T-cell (primary cell): Measurements from ENCODE around the gene CLEC4M. TPM values are rescaled to one million over a fixed set of nuclear protein-coding genes. Genes with fewer than 3 reads are reported as not detected.
A peak's percentile ranks its signal among the peaks of the same experiment; 100 is the strongest.

ENCODE experiments used
- ATAC-seq, 4 experiments: fragments of 200-7000 bp in 3 of 4; fragments of 150-1000 bp in 1 of 4; cut with Tn5 transposase; replicated peaks in 1 of 4; 1 replicate in 3 of 4; 2 replicates in 1 of 4; pipeline ENCODE4 v1.10.0; 2021; ENCODE audit warnings: moderate library complexity in 3 of 4, mild to moderate bottlenecking in 2 of 4, moderate number of reproducible peaks in 1 of 4
- CTCF ChIA-PET, 2 donors: fragments of 300-600 bp; sonication (Branson Sonifier 250); formaldehyde crosslinking; loops; one replicate each; lab custom pipeline; 2022; ENCODE audit warnings: antibody characterized with exemption in 2 of 2; lab: Charles Lee
- POLR2A ChIA-PET, 2 donors: fragments of 300-600 bp; sonication (Branson Sonifier 250); formaldehyde crosslinking; loops; one replicate each; lab custom pipeline; 2022; ENCODE audit warnings: antibody characterized with exemption in 2 of 2; lab: Charles Lee
- DNase-seq, 35 experiments: peaks; one replicate each; pipeline versions ENCODE4 v3.0.0 to v3.0.0-alpha.2; 2013 to 2023
- H3K27ac ChIP-seq: one replicate; pipeline ENCODE4 v1.5.1; 2013; ENCODE audit warnings: low read length
- H3K27me3 ChIP-seq, 2 experiments: replicated peaks in 1 of 2; 1 replicate in 1 of 2; 2 replicates in 1 of 2; pipeline versions ENCODE4 v1.6.1 to v1.7.0; 2013; ENCODE audit warnings: low read length in 1 of 2, mixed read lengths in 1 of 2; ENCODE audit not compliant: control insufficient read depth in 2 of 2, insufficient read depth in 2 of 2; ENCODE audit errors: extremely low read depth in 1 of 2
- H3K36me3 ChIP-seq, 2 donors: 1 replicate in 1 of 2; 2 replicates in 1 of 2; pipeline versions ENCODE4 v1.6.1 to v1.7.0; 2013; ENCODE audit warnings: low read length in 1 of 2; ENCODE audit not compliant: control insufficient read depth in 2 of 2, insufficient read depth in 1 of 2; ENCODE audit errors: extremely low read depth in 1 of 2
- H3K4me1 ChIP-seq, 2 experiments: 1 replicate in 1 of 2; 2 replicates in 1 of 2; pipeline versions ENCODE4 v1.6.1 to v1.7.0; 2013; ENCODE audit warnings: low read length in 2 of 2, mixed read lengths in 1 of 2; ENCODE audit not compliant: insufficient read depth in 2 of 2, control insufficient read depth in 1 of 2; ENCODE audit errors: extremely low read depth in 1 of 2
- H3K4me3 ChIP-seq, 2 donors: 1 replicate in 1 of 2; 2 replicates in 1 of 2; pipeline versions ENCODE4 v1.5.1 to v1.7.0; 2013; ENCODE audit warnings: mild to moderate bottlenecking in 2 of 2, low read length in 1 of 2, moderate library complexity in 1 of 2; ENCODE audit not compliant: control insufficient read depth in 1 of 2; ENCODE audit errors: extremely low read depth in 1 of 2
- H3K9me3 ChIP-seq: 2 replicates; pipeline ENCODE4 v1.7.0; 2013
- H3K27ac Mint-ChIP-seq, 2 donors: one replicate each; pipeline ENCODE4 v1.8.0; 2020 to 2021; ENCODE audit warnings: mild to moderate bottlenecking in 2 of 2, mixed read lengths in 2 of 2
- H3K27me3 Mint-ChIP-seq, 2 donors: one replicate each; pipeline ENCODE4 v1.8.0; 2021 to 2022; ENCODE audit warnings: mixed read lengths in 2 of 2
- H3K36me3 Mint-ChIP-seq: one replicate; pipeline ENCODE4 v1.8.0; 2021; ENCODE audit warnings: mixed read lengths
- H3K4me1 Mint-ChIP-seq, 3 donors: one replicate each; pipeline ENCODE4 v1.8.0; 2020 to 2022; ENCODE audit warnings: mixed read lengths in 3 of 3, mild to moderate bottlenecking in 1 of 3
- H3K4me3 Mint-ChIP-seq, 3 donors: one replicate each; pipeline ENCODE4 v1.8.0; 2020 to 2022; ENCODE audit warnings: mild to moderate bottlenecking in 3 of 3, mixed read lengths in 3 of 3, moderate library complexity in 3 of 3
- H3K9me3 Mint-ChIP-seq, 3 donors: one replicate each; pipeline ENCODE4 v1.8.0; 2020 to 2022; ENCODE audit warnings: mixed read lengths in 3 of 3
- WGBS: methylation state at CpG from one replicate; pipeline ENCODE4 v1.1.5; 2013; ENCODE audit warnings: missing lambda C conversion rate; ENCODE audit not compliant: insufficient coverage; 5-methylcytosine and 5-hydroxymethylcytosine counted together
- total RNA-seq, 35 experiments: library from RNA in 6 of 35; stranded (reverse) in 6 of 35; fragments of 120-200 nt in 1 of 35; gene quantifications; one replicate each; pipeline versions ENCODE4 v1.2.1 to v1.2.4 and lab custom pipeline; 2013 to 2026

CLEC4M gene
- total RNA-seq, 5 donors from 2014 or later (not counting 1 experiment from before 2014, with no cell fraction given), result 0.20 to 0.30 TPM; not detected in 3

- H3K27me3 ChIP-seq, result peaks cover 10 to 38% of the 10 kb centered on the region in 2 experiments
- H3K4me3 ChIP-seq, result no peak overlapping the region
- peaks cover 0 to 19% of the 10 kb centered on the region in 2 experiments for H3K4me1 ChIP-seq
- no peak overlapping the region for H3K4me3 Mint-ChIP-seq
- DNase-seq (no peak), ATAC-seq (no peak)
- no peaks in the 10 kb centered on the region for H3K36me3 Mint-ChIP-seq
- POLR2A ChIA-PET, result no interaction called here
- CTCF ChIA-PET, result no interaction called here
- no peaks in the 10 kb centered on the region for H3K9me3 ChIP-seq
- WGBS, result 80% methylated on average over 2 of the region's 2 CpGs
- H3K4me1 Mint-ChIP-seq, result peaks cover 14 to 20% (median 19%) of the 10 kb centered on the region in 3 donors
- H3K9me3 Mint-ChIP-seq, result no peaks in the 10 kb centered on the region
- no peak overlapping the region for H3K27ac Mint-ChIP-seq
- H3K27ac ChIP-seq, result no peak overlapping the region
- H3K36me3 ChIP-seq, result no peaks in the 10 kb centered on the region
- peaks cover 25 to 34% of the 10 kb centered on the region in 2 donors for H3K27me3 Mint-ChIP-seq
Measured at GRCh38 chr19:7725791-7726190, 37.3 kb upstream of the CLEC4M start.

GRCh38 chr19:7729211-7729610 is 33.8 kb upstream of the CLEC4M start:
- H3K36me3 ChIP-seq, result no peaks in the 10 kb centered on the region
- H3K9me3 Mint-ChIP-seq, result no peaks in the 10 kb centered on the region
- ATAC-seq (peak in 2 of 4 experiments; percentile 30 to 68), DNase-seq (peak in 5 of 35 experiments; percentile 11 to 27 (median 27))
- peaks cover 14 to 22% (median 20%) of the 10 kb centered on the region in 3 donors for H3K4me1 Mint-ChIP-seq
- H3K27ac ChIP-seq, result no peak overlapping the region
- H3K9me3 ChIP-seq, result no peaks in the 10 kb centered on the region
- no peaks in the 10 kb centered on the region for H3K36me3 Mint-ChIP-seq
- CTCF ChIA-PET, result no interaction called here
- peak overlapping the region in 1 of 3 donors; percentile 74 for H3K4me3 Mint-ChIP-seq
- H3K27ac Mint-ChIP-seq, result no peak overlapping the region
- no peak overlapping the region for H3K4me3 ChIP-seq
- POLR2A ChIA-PET, result no interaction called here
- WGBS, result 37% methylated on average over 10 of the region's 16 CpGs
- peaks cover 13 to 57% of the 10 kb centered on the region in 2 experiments for H3K27me3 ChIP-seq
- peaks cover 0 to 22% of the 10 kb centered on the region in 2 experiments for H3K4me1 ChIP-seq
- peaks cover 29 to 43% of the 10 kb centered on the region in 2 donors for H3K27me3 Mint-ChIP-seq

GRCh38 chr19:7729831-7730285 is 33.2 kb upstream of the CLEC4M start:
- Histone ChIP-seq H3K36me3 (no peaks in the 10 kb centered on the region), H3K27me3 (peaks cover 13 to 59% of the 10 kb centered on the region in 2 experiments), H3K9me3 (no peaks in the 10 kb centered on the region), H3K27ac (no peak overlapping the region), H3K4me3 (peak overlapping the region in 1 of 2 donors; percentile 7), H3K4me1 (peaks cover 0 to 22% of the 10 kb centered on the region in 2 experiments)
- H3K4me1 Mint-ChIP-seq, result peaks cover 14 to 22% (median 20%) of the 10 kb centered on the region in 3 donors
- no peaks in the 10 kb centered on the region for H3K36me3 Mint-ChIP-seq
- no peak overlapping the region for H3K27ac Mint-ChIP-seq
- H3K4me3 Mint-ChIP-seq, result peak overlapping the region; percentile 9 to 74 (median 17)
- WGBS, result 15% methylated on average over 32 of the region's 34 CpGs
- CTCF ChIA-PET, result no interaction called here
- no peaks in the 10 kb centered on the region for H3K9me3 Mint-ChIP-seq
- ATAC-seq, result peak; percentile 27 to 41 (median 36)
- POLR2A ChIA-PET, result no interaction called here
- DNase-seq, result peak in 6 of 35 experiments; percentile 3 to 28 (median 16)
- H3K27me3 Mint-ChIP-seq, result peaks cover 29 to 43% of the 10 kb centered on the region in 2 donors

GRCh38 chr19:7730286-7731217 is 32.5 kb upstream of the CLEC4M start:
- no peaks in the 10 kb centered on the region for H3K9me3 Mint-ChIP-seq
- Histone ChIP-seq H3K27me3 (peaks cover 13 to 59% of the 10 kb centered on the region in 2 experiments), H3K9me3 (no peaks in the 10 kb centered on the region), H3K4me1 (peaks cover 0 to 22% of the 10 kb centered on the region in 2 experiments), H3K4me3 (peak overlapping the region in 1 of 2 donors; percentile 7), H3K27ac (no peak overlapping the region), H3K36me3 (no peaks in the 10 kb centered on the region)
- peak in 1 of 4 experiments; percentile 20 for ATAC-seq
- ChIA-PET POLR2A (no interaction called here), CTCF (no interaction called here)
- peak overlapping the region in 1 of 3 donors; percentile 74 for H3K4me3 Mint-ChIP-seq
- 10% methylated on average over 56 of the region's 78 CpGs for WGBS
- no peaks in the 10 kb centered on the region for H3K36me3 Mint-ChIP-seq
- H3K27me3 Mint-ChIP-seq, result peaks cover 29 to 41% of the 10 kb centered on the region in 2 donors
- DNase-seq, result no peak
- H3K4me1 Mint-ChIP-seq, result peaks cover 14 to 22% (median 20%) of the 10 kb centered on the region in 3 donors
- H3K27ac Mint-ChIP-seq, result no peak overlapping the region

- no peak for ATAC-seq
- no peak for DNase-seq
- CTCF ChIA-PET, result no interaction called here
- H3K9me3 ChIP-seq, result no peaks in the 10 kb centered on the region
- H3K4me3 ChIP-seq, result no peak overlapping the region
- no peak overlapping the region for H3K27ac ChIP-seq
- H3K4me1 ChIP-seq, result peaks cover 0 to 22% of the 10 kb centered on the region in 2 experiments
- 63% methylated on average over 24 of the region's 39 CpGs for WGBS
- peaks cover 13 to 57% of the 10 kb centered on the region in 2 experiments for H3K27me3 ChIP-seq
- POLR2A ChIA-PET, result no interaction called here
- peaks cover 14 to 22% (median 20%) of the 10 kb centered on the region in 3 donors for H3K4me1 Mint-ChIP-seq
- H3K27me3 Mint-ChIP-seq, result peaks cover 29 to 41% of the 10 kb centered on the region in 2 donors
- H3K4me3 Mint-ChIP-seq, result peak overlapping the region in 1 of 3 donors; percentile 25
- no peaks in the 10 kb centered on the region for H3K9me3 Mint-ChIP-seq
- no peaks in the 10 kb centered on the region for H3K36me3 ChIP-seq
- H3K27ac Mint-ChIP-seq, result no peak overlapping the region
- H3K36me3 Mint-ChIP-seq, result no peaks in the 10 kb centered on the region
Measured at GRCh38 chr19:7731218-7731595, 31.8 kb upstream of the CLEC4M start.

GRCh38 chr19:7731615-7732014 is 31.4 kb upstream of the CLEC4M start:
- ATAC-seq, result no peak
- Mint-ChIP-seq H3K4me3 (peak overlapping the region in 1 of 3 donors; percentile 51), H3K4me1 (peaks cover 14 to 22% (median 20%) of the 10 kb centered on the region in 3 donors), H3K27me3 (peaks cover 29 to 41% of the 10 kb centered on the region in 2 donors), H3K27ac (no peak overlapping the region), H3K36me3 (no peaks in the 10 kb centered on the region), H3K9me3 (no peaks in the 10 kb centered on the region)
- Histone ChIP-seq H3K9me3 (no peaks in the 10 kb centered on the region), H3K27me3 (peaks cover 13 to 57% of the 10 kb centered on the region in 2 experiments), H3K4me1 (peaks cover 0 to 22% of the 10 kb centered on the region in 2 experiments), H3K4me3 (no peak overlapping the region), H3K36me3 (no peaks in the 10 kb centered on the region), H3K27ac (no peak overlapping the region)
- DNase-seq, result no peak
- POLR2A ChIA-PET, result no interaction called here
- CTCF ChIA-PET, result no interaction called here
- 95% methylated on average over 3 of the region's 5 CpGs for WGBS
